Vagina (tissue), 2 donors: ENCODE data around the gene ARHGDIB.

ENCODE experiments used
- POLR2AphosphoS5 ChIP-seq, 2 donors: sonication (generic); formaldehyde crosslinking; IDR thresholded peaks; one replicate each; pipeline ENCODE4 v1.9.0; 2017; ENCODE audit warnings: antibody characterized with exemption in 2 of 2, mild to moderate bottlenecking in 2 of 2, low read depth in 1 of 2; ENCODE audit not compliant: insufficient read depth in 1 of 2
- TF ChIP-seq, protein P1 (sequence below), 3 experiments: fragments of 450-650 bp in 2 of 3; fragments of 200-600 bp in 1 of 3; sonication (generic) in 1 of 3; IDR thresholded peaks; one replicate each; pipeline ENCODE4 v1.5.1; 2017 to 2019; ENCODE audit warnings: antibody characterized with exemption in 3 of 3, mild to moderate bottlenecking in 2 of 3, moderate library complexity in 2 of 3

DNA sequence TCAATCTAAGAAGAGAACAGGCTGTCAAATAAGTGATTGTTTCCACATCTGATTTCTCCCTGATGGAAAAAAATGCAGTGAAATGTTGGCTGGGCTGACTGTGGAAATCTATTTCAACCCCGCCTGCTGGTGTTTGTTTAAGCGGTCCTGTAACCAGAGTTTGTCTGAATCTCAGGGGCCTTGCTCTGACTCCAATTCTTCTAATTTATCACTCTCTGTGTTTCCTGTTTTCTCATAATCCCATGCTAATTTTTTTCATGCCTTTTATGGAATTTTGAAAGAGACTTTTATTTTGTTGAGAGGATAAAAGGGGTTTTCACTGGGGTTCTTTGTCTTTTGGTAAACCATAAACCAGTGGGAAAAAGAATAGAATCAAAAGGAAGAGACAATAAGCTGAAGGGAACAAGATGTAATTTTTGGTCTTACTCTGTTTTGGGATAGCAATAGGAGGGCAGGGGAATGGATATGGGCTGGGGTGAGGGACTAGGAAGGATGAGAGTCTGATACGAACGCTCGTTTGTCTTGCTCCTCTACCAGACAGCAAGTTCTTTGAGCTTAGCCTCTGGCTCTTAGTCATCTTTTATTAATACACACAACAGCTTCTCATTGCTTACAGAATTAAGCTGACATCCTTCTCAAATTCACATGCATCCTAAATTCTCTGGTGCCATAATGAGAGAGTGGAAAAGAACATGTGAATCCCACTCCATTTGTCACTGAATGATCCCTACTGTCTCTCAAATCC, 67.7 kb downstream of the ARHGDIB start:
- TF ChIP-seq, protein P1, sequence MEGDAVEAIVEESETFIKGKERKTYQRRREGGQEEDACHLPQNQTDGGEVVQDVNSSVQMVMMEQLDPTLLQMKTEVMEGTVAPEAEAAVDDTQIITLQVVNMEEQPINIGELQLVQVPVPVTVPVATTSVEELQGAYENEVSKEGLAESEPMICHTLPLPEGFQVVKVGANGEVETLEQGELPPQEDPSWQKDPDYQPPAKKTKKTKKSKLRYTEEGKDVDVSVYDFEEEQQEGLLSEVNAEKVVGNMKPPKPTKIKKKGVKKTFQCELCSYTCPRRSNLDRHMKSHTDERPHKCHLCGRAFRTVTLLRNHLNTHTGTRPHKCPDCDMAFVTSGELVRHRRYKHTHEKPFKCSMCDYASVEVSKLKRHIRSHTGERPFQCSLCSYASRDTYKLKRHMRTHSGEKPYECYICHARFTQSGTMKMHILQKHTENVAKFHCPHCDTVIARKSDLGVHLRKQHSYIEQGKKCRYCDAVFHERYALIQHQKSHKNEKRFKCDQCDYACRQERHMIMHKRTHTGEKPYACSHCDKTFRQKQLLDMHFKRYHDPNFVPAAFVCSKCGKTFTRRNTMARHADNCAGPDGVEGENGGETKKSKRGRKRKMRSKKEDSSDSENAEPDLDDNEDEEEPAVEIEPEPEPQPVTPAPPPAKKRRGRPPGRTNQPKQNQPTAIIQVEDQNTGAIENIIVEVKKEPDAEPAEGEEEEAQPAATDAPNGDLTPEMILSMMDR (IDR thresholded peaks at IDR 0.05) = no peak
- TF ChIP-seq POLR2AphosphoS5 (IDR thresholded peaks at IDR 0.05; ENCODE audit: insufficient read depth in 1 of 2, low read depth in 1 of 2) = no peak
